H9 (cell line): ENCODE data around the gene IRF4. TPM values are rescaled to one million over a fixed set of nuclear protein-coding genes. Genes with fewer than 3 reads are reported as not detected.

Experiments
- DNase-seq: peaks from one replicate; pipeline ENCODE4 v3.0.0-alpha.2; 2017
- H2AFZ ChIP-seq: one replicate; pipeline ENCODE4 v1.6.1; 2013; ENCODE audit warnings: mild to moderate bottlenecking, low read length, control low read depth, moderate library complexity
- H2AK5ac ChIP-seq: 2 replicates; pipeline ENCODE4 v1.6.1; 2013; ENCODE audit warnings: low read length, control low read depth, mixed read lengths; ENCODE audit not compliant: insufficient read length
- H2BK120ac ChIP-seq: one replicate; pipeline ENCODE4 v1.6.1; 2013; ENCODE audit warnings: low read depth, mild to moderate bottlenecking, low read length, control low read depth, inconsistent platforms; ENCODE audit not compliant: poor library complexity, severe bottlenecking
- H2BK12ac ChIP-seq: 2 replicates; pipeline ENCODE4 v1.6.1; 2013; ENCODE audit warnings: low read length, control low read depth, mixed read lengths, low read depth; ENCODE audit not compliant: insufficient read length
- H2BK15ac ChIP-seq: 2 replicates; pipeline ENCODE4 v1.6.1; 2013; ENCODE audit warnings: low read depth, low read length, control low read depth
- H2BK20ac ChIP-seq: one replicate; pipeline ENCODE4 v1.6.1; 2013; ENCODE audit warnings: low read depth, mild to moderate bottlenecking, low read length, control low read depth, inconsistent platforms; ENCODE audit not compliant: poor library complexity, severe bottlenecking
- H2BK5ac ChIP-seq: 2 replicates; pipeline ENCODE4 v1.6.1; 2013; ENCODE audit warnings: low read length, control low read depth, mixed read lengths; ENCODE audit not compliant: insufficient read length
- H3K14ac ChIP-seq: 2 replicates; pipeline ENCODE4 v1.6.1; 2013; ENCODE audit warnings: low read length, control low read depth; ENCODE audit not compliant: insufficient read depth
- H3K18ac ChIP-seq: 2 replicates; pipeline ENCODE4 v1.6.1; 2013; ENCODE audit warnings: low read depth, mild to moderate bottlenecking, mixed read lengths, low read length, control low read depth; ENCODE audit not compliant: insufficient read length
- H3K23ac ChIP-seq: 2 replicates; pipeline ENCODE4 v1.6.1; 2013; ENCODE audit warnings: low read length, control low read depth, mixed read lengths, low read depth; ENCODE audit not compliant: insufficient read length
- H3K23me2 ChIP-seq: 2 replicates; pipeline ENCODE4 v1.6.1; 2013; ENCODE audit warnings: low read depth, mild to moderate bottlenecking, mixed read lengths, low read length, control low read depth; ENCODE audit not compliant: insufficient read length, poor library complexity, severe bottlenecking
- H3K27ac ChIP-seq: 2 replicates; pipeline ENCODE4 v1.5.1; 2013; ENCODE audit warnings: low read length, control low read depth, mixed read lengths, low read depth; ENCODE audit not compliant: insufficient read length
- H3K27me3 ChIP-seq: 2 replicates; pipeline ENCODE4 v1.6.1; 2013; ENCODE audit warnings: low read length, control low read depth, inconsistent platforms; ENCODE audit not compliant: insufficient read depth
- H3K4ac ChIP-seq: 2 replicates; pipeline ENCODE4 v1.6.1; 2013; ENCODE audit warnings: low read depth, mild to moderate bottlenecking, control low read depth, inconsistent platforms, low read length, moderate library complexity
- H3K4me1 ChIP-seq: 2 replicates; pipeline ENCODE4 v1.6.1; 2013; ENCODE audit warnings: low read length, control low read depth, inconsistent platforms; ENCODE audit not compliant: insufficient read depth
- H3K4me2 ChIP-seq: 2 replicates; pipeline ENCODE4 v1.6.1; 2013; ENCODE audit warnings: low read length, control low read depth, mixed read lengths; ENCODE audit not compliant: insufficient read length, insufficient read depth
- H3K56ac ChIP-seq: 2 replicates; pipeline ENCODE4 v1.6.1; 2013; ENCODE audit warnings: low read depth, mild to moderate bottlenecking, mixed read lengths, low read length, control low read depth; ENCODE audit not compliant: insufficient read length
- H3K79me1 ChIP-seq: 2 replicates; pipeline ENCODE4 v1.6.1; 2013; ENCODE audit warnings: low read depth, mild to moderate bottlenecking, moderate library complexity, low read length, control low read depth, inconsistent platforms; ENCODE audit not compliant: insufficient read depth, poor library complexity, severe bottlenecking
- H3K79me2 ChIP-seq: 2 replicates; pipeline ENCODE4 v1.6.1; 2013; ENCODE audit warnings: low read length, control low read depth, inconsistent platforms; ENCODE audit not compliant: insufficient read depth
- H3K9ac ChIP-seq: 2 replicates; pipeline ENCODE4 v1.6.1; 2013; ENCODE audit warnings: low read length, control low read depth, mixed read lengths; ENCODE audit not compliant: insufficient read length; ENCODE audit errors: extremely low read depth
- H3K9me3 ChIP-seq: one replicate; pipeline ENCODE4 v1.6.1; 2013; ENCODE audit warnings: low read depth, low read length, inconsistent platforms; ENCODE audit not compliant: control insufficient read depth
- H3T11ph ChIP-seq: one replicate; pipeline ENCODE4 v1.6.1; 2013; ENCODE audit warnings: mild to moderate bottlenecking, low read length, control low read depth, inconsistent platforms
- H4K20me1 ChIP-seq: one replicate; pipeline ENCODE4 v1.6.1; 2013; ENCODE audit not compliant: control insufficient read depth, insufficient read length, insufficient read depth
- H4K5ac ChIP-seq: 2 replicates; pipeline ENCODE4 v1.6.1; 2013; ENCODE audit warnings: low read depth, mild to moderate bottlenecking, mixed read lengths, low read length, control low read depth; ENCODE audit not compliant: insufficient read length
- H4K8ac ChIP-seq: replicated peaks from 2 replicates; pipeline ENCODE4 v1.6.1; 2013; ENCODE audit warnings: low read length, control low read depth, mixed read lengths, low read depth; ENCODE audit not compliant: insufficient read length
- H4K91ac ChIP-seq: 2 replicates; pipeline ENCODE4 v1.6.1; 2013; ENCODE audit warnings: low read depth, mild to moderate bottlenecking, moderate library complexity, mixed read lengths, low read length, control low read depth; ENCODE audit not compliant: insufficient read length
- H3K27ac Mint-ChIP-seq, 3 experiments: 2 replicates in 2 of 3; 3 replicates in 1 of 3; pipeline ENCODE4 v1.8.0; 2020 to 2021; ENCODE audit warnings: mixed read lengths in 3 of 3, mild to moderate bottlenecking in 1 of 3, moderate library complexity in 1 of 3
- H3K27me3 Mint-ChIP-seq: 2 replicates; pipeline ENCODE4 v1.8.0; 2021; ENCODE audit warnings: low read depth, mild to moderate bottlenecking, moderate library complexity, mixed read lengths
- H3K36me3 Mint-ChIP-seq, 3 experiments: 2 replicates in 2 of 3; 3 replicates in 1 of 3; pipeline ENCODE4 v1.8.0; 2020 to 2021; ENCODE audit warnings: low read depth in 3 of 3, mixed read lengths in 3 of 3; ENCODE audit not compliant: insufficient read depth in 1 of 3
- H3K4me1 Mint-ChIP-seq, 2 experiments: 2 replicates each; pipeline ENCODE4 v1.8.0; 2020; ENCODE audit warnings: mixed read lengths in 2 of 2
- H3K4me3 Mint-ChIP-seq, 2 experiments: 2 replicates in 1 of 2; 3 replicates in 1 of 2; pipeline ENCODE4 v1.8.0; 2020 to 2021; ENCODE audit warnings: mild to moderate bottlenecking in 2 of 2, mixed read lengths in 2 of 2, moderate library complexity in 1 of 2
- H3K9me3 Mint-ChIP-seq, 2 experiments: 2 replicates in 1 of 2; 3 replicates in 1 of 2; pipeline ENCODE4 v1.8.0; 2020; ENCODE audit warnings: mild to moderate bottlenecking in 2 of 2, mixed read lengths in 2 of 2, moderate library complexity in 1 of 2
- WGBS: extraction: QIAGEN DNeasy Blood & Tissue Kit; methylation state at CpG from one replicate; pipeline ENCODE4 v1.1.7; 2013; ENCODE audit warnings: missing lambda C conversion rate, low lambda C conversion rate, mixed read lengths; ENCODE audit not compliant: insufficient read length; ENCODE audit errors: extremely low coverage; 5-methylcytosine and 5-hydroxymethylcytosine counted together
- total RNA-seq: library from RNA; stranded (reverse); gene quantifications from 2 replicates; pipeline ENCODE4 v1.2.1, GENCODE V29; 2021
- TF ChIP-seq, protein P1 (sequence below): fragments of 200-600 bp; sonication (generic); conservative IDR thresholded peaks from 3 replicates; pipeline ENCODE4 v1.8.0; 2021; ENCODE audit warnings: antibody characterized with exemption, mild to moderate bottlenecking

The IRF4 gene
- total RNA-seq, 1 experiment from 2014 or later = 0.31 TPM

- Histone ChIP-seq H4K91ac (no peak overlapping the region), H3K23me2 (peaks cover 20% of the 10 kb centered on the region), H4K20me1 (no peaks in the 10 kb centered on the region), H4K5ac (no peak overlapping the region), H3K4ac (no peak overlapping the region), H3K9ac (no peak overlapping the region), H2BK12ac (no peak overlapping the region), H3K23ac (no peak overlapping the region), H3K27ac (no peak overlapping the region), H3K56ac (no peak overlapping the region), H3K9me3 (no peaks in the 10 kb centered on the region), H3T11ph (no peak overlapping the region), H2AFZ (no peak overlapping the region), H3K27me3 (peaks cover 29% of the 10 kb centered on the region; the same call in 1 of the 2 replicates), H3K79me1 (no peaks in the 10 kb centered on the region), H3K18ac (no peak overlapping the region), H3K14ac (no peak overlapping the region), H2BK20ac (no peak overlapping the region), H2BK5ac (no peak overlapping the region), H3K79me2 (no peaks in the 10 kb centered on the region), H2BK15ac (no peak overlapping the region), H3K4me2 (no peak overlapping the region), H3K4me1 (no peaks in the 10 kb centered on the region), H2AK5ac (no peak overlapping the region), H2BK120ac (no peak overlapping the region), H4K8ac (no peak overlapping the region)
- H3K9me3 Mint-ChIP-seq = peaks cover 3 to 4% of the 10 kb centered on the region in 2 experiments; a peak in 4 of 5 replicates
- peaks cover 96% of the 10 kb centered on the region for H3K27me3 Mint-ChIP-seq
- H3K4me1 Mint-ChIP-seq = peaks cover 6 to 11% of the 10 kb centered on the region in 2 experiments
- no peak overlapping the region for H3K27ac Mint-ChIP-seq
- no CpG with 5 or more reads among the region's 8 CpGs for WGBS
- no peak for DNase-seq
- TF ChIP-seq, protein P1, sequence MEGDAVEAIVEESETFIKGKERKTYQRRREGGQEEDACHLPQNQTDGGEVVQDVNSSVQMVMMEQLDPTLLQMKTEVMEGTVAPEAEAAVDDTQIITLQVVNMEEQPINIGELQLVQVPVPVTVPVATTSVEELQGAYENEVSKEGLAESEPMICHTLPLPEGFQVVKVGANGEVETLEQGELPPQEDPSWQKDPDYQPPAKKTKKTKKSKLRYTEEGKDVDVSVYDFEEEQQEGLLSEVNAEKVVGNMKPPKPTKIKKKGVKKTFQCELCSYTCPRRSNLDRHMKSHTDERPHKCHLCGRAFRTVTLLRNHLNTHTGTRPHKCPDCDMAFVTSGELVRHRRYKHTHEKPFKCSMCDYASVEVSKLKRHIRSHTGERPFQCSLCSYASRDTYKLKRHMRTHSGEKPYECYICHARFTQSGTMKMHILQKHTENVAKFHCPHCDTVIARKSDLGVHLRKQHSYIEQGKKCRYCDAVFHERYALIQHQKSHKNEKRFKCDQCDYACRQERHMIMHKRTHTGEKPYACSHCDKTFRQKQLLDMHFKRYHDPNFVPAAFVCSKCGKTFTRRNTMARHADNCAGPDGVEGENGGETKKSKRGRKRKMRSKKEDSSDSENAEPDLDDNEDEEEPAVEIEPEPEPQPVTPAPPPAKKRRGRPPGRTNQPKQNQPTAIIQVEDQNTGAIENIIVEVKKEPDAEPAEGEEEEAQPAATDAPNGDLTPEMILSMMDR = no peak
- no peak overlapping the region for H3K4me3 Mint-ChIP-seq
- H3K36me3 Mint-ChIP-seq = no peaks in the 10 kb centered on the region
Measured at GRCh38 chr6:389622-390021, 1.9 kb upstream of the IRF4 start.
